IPS-18a (cell line): ENCODE data around the gene URAD.
"Not testable (repeated sequence)": the region's sequence is repeated elsewhere in the genome, so short reads cannot be mapped to it uniquely, and the experiment has no call there.

ENCODE experiments used
- H3K27ac ChIP-seq: one replicate; pipeline ENCODE4 v1.5.1; 2013; ENCODE audit warnings: low read length
- H3K27me3 ChIP-seq: one replicate; pipeline ENCODE4 v1.6.1; 2013; ENCODE audit warnings: mild to moderate bottlenecking, low read length; ENCODE audit not compliant: control insufficient read depth, insufficient read depth
- H3K36me3 ChIP-seq: one replicate; pipeline ENCODE4 v1.6.1; 2013; ENCODE audit warnings: low read depth, low read length; ENCODE audit not compliant: control insufficient read depth
- H3K4me1 ChIP-seq: one replicate; pipeline ENCODE4 v1.6.1; 2013; ENCODE audit warnings: low read depth, low read length; ENCODE audit not compliant: control insufficient read depth
- H3K4me3 ChIP-seq: one replicate; pipeline ENCODE4 v1.5.1; 2013; ENCODE audit warnings: low read length
- H3K9ac ChIP-seq: one replicate; pipeline ENCODE4 v1.6.1; 2013; ENCODE audit warnings: mild to moderate bottlenecking, low read length, moderate library complexity
- H3K9me3 ChIP-seq: one replicate; pipeline ENCODE4 v1.6.1; 2013; ENCODE audit warnings: low read depth, low read length; ENCODE audit not compliant: control insufficient read depth

URAD gene

DNA sequence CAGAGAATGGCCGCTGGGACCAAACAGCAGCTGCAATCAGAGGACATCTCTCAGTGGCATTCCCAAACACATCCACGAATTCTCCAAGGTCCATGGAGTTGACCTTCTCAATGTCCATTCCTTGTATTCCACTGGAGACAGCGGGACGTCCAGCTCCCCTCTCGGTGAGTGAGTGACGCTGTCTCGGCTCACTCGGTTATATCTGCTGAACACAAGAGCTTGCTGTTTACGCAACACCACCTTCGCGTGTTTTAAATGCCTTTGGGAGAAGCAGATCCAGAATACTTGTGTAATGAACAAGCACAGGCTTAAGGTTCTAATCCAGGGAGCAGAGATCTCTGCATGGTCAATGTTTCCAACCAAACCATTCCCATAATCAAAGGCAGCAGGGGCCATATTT, at the start of gene URAD:
TSS of gene URAD (minus strand) at position 174 of the 400 bp plus-strand sequence. CDS start at position 118, 56 bp downstream.
- H3K9me3 ChIP-seq = no peaks in the 10 kb centered on the region
- no peaks in the 10 kb centered on the region for H3K36me3 ChIP-seq
- H3K4me1 ChIP-seq = no peaks in the 10 kb centered on the region
- H3K27me3 ChIP-seq = peaks cover 50% of the 10 kb centered on the region
- no peak within 1 kb of the TSS for H3K4me3 ChIP-seq
- no peak within 1 kb of the TSS for H3K9ac ChIP-seq
- H3K27ac ChIP-seq = no peak within 1 kb of the TSS

DNA sequence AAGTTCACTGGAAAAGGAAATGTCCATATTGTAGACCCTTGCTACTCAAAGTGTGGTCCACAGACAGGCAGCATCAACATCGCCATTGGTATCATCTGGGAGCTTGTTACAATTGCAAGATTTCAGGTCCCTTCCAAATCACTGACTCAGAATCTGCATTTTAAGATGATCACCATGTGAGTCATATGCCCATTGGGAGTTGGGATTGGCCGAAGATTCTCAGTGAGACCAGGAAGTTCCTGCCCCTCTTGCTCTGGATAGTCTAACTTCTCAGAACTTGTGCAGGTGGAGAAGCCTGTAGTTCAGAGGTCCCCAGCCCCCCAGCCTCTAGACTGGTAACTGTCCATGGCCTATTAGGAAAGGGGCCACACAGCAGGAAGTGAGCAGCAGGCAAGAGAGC, 48.9 kb upstream of the URAD start:
- H3K27ac ChIP-seq = no peak overlapping the region
- H3K9ac ChIP-seq = no peak overlapping the region
- no peaks in the 10 kb centered on the region for H3K4me1 ChIP-seq
- no peaks in the 10 kb centered on the region for H3K9me3 ChIP-seq
- no peak overlapping the region for H3K4me3 ChIP-seq
- H3K36me3 ChIP-seq = no peaks in the 10 kb centered on the region
- H3K27me3 ChIP-seq = no peaks in the 10 kb centered on the region

DNA sequence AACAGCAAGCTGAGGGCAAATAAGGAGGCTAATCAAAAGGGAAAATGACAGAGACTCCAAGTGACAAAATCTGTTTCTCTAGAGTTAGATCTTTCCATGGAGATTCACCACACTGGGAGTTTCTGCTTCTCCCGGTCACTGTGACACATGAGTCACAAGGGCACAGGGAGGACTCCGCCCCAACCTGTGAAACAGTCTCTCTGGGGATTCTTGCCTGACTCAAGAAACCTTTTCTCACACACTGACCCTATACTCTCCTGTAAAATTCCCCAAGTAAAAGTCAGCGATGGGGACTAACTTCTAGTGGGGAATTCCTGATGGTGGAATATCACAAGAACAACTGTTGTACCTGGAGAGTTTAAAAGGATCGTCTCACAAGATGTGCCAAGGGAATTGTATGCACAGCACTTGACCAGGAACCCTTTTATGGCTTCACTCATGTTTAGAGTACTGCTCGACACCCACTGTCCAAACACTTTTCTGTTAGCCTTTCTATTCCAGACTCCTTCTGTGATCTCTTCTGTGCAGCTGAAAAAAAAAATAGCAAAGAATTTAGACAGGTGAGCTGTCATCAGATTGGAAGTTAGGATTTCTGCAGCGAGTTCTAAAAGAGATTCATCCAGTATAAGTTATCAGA, 46.8 kb upstream of the URAD start:
- H3K27me3 ChIP-seq = no peaks in the 10 kb centered on the region
- no peak overlapping the region for H3K4me3 ChIP-seq
- H3K4me1 ChIP-seq = no peaks in the 10 kb centered on the region
- H3K9me3 ChIP-seq = no peaks in the 10 kb centered on the region
- no peaks in the 10 kb centered on the region for H3K36me3 ChIP-seq
- no peak overlapping the region for H3K9ac ChIP-seq
- no peak overlapping the region for H3K27ac ChIP-seq

DNA sequence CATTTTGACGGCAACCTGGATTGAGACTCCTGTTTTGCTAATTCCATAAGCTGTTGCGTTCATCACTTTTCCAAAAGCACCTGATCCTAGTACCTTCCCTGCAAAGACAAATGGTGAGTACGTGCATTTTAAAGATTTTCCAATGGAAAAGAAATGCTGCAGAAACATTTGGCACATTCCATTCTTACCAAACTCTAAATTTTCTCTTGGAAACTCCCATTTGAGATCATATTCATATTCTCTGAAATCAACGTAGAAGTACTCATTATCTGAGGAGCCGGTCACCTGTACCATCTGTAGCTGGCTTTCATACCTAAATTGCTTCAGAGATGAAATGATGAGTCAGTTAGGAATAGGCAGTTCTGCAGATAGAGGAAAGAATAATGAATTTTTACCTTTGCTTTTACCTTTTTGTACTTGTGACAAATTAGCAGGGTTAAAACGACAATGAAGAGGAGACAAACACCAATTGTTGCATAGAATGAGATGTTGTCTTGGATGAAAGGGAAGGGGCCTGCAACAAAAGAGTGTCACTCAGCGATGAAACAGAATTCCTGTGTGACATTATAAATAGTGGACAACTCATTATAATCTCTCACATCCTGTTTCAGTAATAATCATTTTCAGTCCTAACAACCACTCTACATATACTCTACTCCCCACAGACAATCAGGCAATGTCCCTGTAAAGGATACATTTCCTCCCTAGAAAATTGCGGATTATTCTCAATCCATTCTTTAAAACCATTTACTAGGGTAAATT, 45.6 kb upstream of the URAD start:
- Histone ChIP-seq H3K36me3 (no peaks in the 10 kb centered on the region), H3K27me3 (no peaks in the 10 kb centered on the region), H3K4me3 (no peak overlapping the region), H3K27ac (no peak overlapping the region), H3K4me1 (no peaks in the 10 kb centered on the region), H3K9ac (no peak overlapping the region), H3K9me3 (no peaks in the 10 kb centered on the region)

DNA sequence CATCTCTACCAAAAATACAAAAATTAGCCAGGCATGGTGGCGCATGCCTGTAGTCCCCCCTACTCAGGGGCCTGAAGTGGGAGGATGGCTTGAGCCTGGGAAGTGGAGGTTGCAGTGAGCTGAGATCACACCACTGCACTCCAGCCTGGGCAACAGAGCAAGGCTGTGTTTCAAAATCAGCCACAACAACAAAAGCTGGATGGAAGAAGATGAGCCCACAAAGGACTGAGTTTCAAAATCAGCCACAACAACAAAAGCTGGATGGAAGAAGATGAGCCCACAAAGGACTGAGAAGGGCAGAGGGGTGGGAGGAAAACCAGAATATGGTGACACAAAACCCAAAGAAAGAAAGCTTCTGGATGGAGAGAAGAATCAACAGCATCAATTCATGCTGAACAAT, 43.9 kb upstream of the URAD start:
- H3K27me3 ChIP-seq, H3K27ac ChIP-seq, H3K9me3 ChIP-seq, H3K4me1 ChIP-seq, H3K4me3 ChIP-seq, H3K36me3 ChIP-seq, H3K9ac ChIP-seq: not testable (repeated sequence)

DNA sequence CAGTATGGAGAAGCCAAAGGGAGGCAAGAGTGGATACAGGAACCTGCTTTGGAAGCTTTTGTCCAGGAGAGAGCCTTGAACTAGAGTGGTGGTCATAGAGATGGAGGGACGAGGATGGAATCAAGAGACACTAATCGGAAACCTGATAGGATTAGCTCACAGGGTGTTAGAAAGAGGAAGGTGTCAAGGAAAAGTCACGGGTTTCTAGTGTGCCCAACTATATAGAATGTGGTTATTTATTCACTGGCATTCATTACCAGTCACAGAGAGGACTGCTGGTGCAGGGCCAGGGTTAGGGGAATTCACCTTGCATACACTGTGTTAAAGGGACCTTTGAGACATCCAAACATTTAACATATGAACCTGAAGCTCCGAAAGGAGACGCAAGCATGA, 43.4 kb upstream of the URAD start:
- Histone ChIP-seq H3K9ac (no peak overlapping the region), H3K36me3 (no peaks in the 10 kb centered on the region), H3K4me3 (no peak overlapping the region), H3K4me1 (no peaks in the 10 kb centered on the region), H3K27ac (no peak overlapping the region), H3K9me3 (no peaks in the 10 kb centered on the region), H3K27me3 (no peaks in the 10 kb centered on the region)

DNA sequence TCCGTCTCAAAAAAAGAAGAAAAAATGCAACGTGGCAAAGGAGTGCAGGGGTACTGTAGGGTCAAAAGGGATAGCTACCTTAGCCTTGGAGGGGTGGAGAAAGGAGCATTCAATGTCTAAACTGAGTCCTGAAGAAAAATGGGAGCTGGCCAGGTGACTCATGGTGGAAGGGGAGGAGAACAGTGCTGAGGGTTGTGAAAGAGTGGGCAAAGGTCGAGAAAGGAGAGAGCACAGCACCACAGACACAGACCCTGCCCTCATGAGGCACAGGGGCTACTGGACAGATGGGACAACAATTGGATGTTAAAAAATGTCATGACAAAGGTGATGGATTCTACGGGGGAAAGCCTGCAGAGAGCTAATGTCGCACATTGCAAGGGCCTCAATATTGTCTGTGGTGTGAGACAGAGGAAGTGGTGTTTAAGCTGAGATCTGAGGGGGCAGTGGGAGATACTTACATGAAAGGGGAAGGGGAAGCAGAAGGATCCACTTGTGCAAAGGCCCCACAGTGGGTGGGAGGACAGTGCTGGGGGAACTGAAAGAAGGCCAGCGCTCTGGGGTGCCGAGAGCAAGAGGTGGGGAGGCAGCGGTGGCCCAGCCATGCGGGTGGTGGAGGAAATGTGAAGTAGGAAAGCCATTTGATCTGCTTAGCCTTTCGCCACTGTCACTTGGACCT, 42.9 kb upstream of the URAD start:
- Histone ChIP-seq H3K9me3 (no peaks in the 10 kb centered on the region), H3K9ac (no peak overlapping the region), H3K36me3 (no peaks in the 10 kb centered on the region), H3K4me3 (no peak overlapping the region), H3K4me1 (no peaks in the 10 kb centered on the region), H3K27me3 (no peaks in the 10 kb centered on the region), H3K27ac (no peak overlapping the region)

DNA sequence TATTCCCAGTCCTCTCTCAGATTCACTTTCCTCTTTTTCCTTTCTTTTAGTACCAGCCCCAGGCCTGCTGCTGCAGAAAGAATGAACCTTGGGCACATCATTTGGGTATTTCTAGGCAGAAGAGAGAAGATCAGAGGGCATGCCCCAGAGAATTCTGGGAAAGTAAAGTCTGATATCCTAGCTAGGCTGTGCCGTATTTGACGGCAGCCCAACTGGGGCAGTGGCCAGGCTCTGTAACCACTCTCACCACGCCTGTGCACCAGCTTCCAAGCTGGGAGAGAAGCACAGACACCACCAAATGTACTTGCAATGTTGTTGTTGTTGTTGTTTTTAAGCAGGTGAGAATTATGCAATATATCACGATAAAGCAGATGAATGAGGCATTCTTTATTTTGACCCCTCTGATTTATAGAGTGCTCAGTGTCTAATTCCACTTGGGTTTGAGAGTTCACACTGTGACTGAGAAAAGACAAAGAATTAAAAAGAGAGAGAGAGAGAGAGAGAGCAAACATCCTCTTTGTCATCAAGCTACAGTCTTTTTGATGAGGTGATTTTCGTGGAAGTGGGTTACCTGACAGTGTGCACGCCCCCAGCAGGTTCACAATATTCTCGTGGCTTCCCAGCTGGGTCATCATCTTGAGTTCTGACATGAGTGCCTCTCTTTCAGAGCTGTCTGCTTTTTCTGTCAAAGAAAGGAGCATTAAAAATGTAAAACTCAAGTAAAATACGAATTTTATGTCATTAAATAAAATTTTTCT, 39.3 kb upstream of the URAD start:
- Histone ChIP-seq H3K4me1 (peaks cover 9% of the 10 kb centered on the region), H3K36me3 (no peaks in the 10 kb centered on the region), H3K9ac (no peak overlapping the region), H3K4me3 (no peak overlapping the region), H3K27ac (no peak overlapping the region), H3K27me3 (no peaks in the 10 kb centered on the region), H3K9me3 (no peaks in the 10 kb centered on the region)

- H3K27ac ChIP-seq = no peak overlapping the region
- H3K9me3 ChIP-seq = no peaks in the 10 kb centered on the region
- H3K27me3 ChIP-seq = no peaks in the 10 kb centered on the region
- no peak overlapping the region for H3K4me3 ChIP-seq
- no peak overlapping the region for H3K9ac ChIP-seq
- H3K36me3 ChIP-seq = no peaks in the 10 kb centered on the region
- peaks cover 14% of the 10 kb centered on the region for H3K4me1 ChIP-seq
Measured at GRCh38 chr13:28027071-28027470, 38.6 kb upstream of the URAD start.

DNA sequence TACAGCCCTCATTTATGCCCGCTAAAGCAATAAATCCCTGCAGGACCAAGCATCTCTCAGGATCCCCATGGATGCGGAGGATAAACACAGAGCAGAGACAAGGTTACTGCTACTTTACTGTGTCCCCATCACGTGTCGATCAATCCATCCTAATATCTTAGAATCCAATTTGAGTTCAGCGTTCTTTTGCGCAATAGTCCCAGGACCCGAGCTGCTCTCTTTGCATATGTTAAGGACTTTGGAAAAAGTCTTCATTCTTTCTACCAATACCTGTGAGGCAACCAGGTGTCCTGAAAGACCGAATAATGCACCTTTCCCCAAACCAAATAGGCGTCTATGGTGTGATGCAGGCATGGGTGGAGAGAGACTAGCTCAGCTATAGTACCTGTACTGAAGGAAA, 38.0 kb upstream of the URAD start:
- Histone ChIP-seq H3K36me3 (no peaks in the 10 kb centered on the region), H3K9ac (no peak overlapping the region), H3K4me1 (peaks cover 14% of the 10 kb centered on the region), H3K27ac (no peak overlapping the region), H3K9me3 (no peaks in the 10 kb centered on the region), H3K4me3 (no peak overlapping the region), H3K27me3 (no peaks in the 10 kb centered on the region)

DNA sequence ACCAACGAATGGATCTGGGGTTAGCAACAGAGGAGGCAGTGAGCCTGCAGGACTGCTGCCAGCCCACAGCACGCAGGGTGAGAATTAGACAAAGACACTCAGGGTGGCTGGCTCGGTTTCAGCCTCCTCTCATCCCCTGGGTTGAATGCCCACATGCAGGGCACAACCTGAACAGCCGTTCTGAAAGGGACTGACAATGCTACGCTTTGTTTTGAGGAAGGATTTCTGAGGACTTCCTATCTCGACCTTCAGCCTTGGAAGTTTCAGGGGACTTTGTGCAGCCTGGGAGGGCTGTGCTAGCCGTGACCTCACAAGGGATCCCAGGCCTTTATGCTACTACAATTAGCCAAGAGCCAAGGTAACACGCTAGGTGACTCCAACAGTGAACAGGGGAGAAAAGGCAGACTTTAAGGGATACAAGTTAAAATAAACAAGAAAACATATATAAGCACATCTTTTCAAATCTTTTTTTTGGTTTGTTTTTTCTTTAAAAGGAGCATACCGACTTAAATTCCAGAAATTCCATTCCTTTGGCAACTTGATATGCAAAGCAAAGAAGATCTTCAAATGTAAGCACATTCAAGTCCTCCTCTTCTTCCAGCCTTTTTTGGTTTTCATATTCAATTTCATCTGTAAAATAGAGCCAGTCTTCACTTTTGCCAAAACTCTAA, 34.5 kb upstream of the URAD start:
- H3K9ac ChIP-seq = no peak overlapping the region
- no peaks in the 10 kb centered on the region for H3K36me3 ChIP-seq
- H3K4me1 ChIP-seq = peaks cover 14% of the 10 kb centered on the region
- H3K4me3 ChIP-seq = no peak overlapping the region
- H3K27me3 ChIP-seq = no peaks in the 10 kb centered on the region
- no peak overlapping the region for H3K27ac ChIP-seq
- no peaks in the 10 kb centered on the region for H3K9me3 ChIP-seq
